ENCODE measurements around the gene SLC25A36. TPM values are rescaled to one million over a fixed set of nuclear protein-coding genes. Genes with fewer than 3 reads are reported as not detected.
"Not testable (repeated sequence)": the region's sequence is repeated elsewhere in the genome, so short reads cannot be mapped to it uniquely, and the experiment has no call there.

SLC25A36 gene
- total RNA-seq, 1 donor from 2014 or later, result 90.2 TPM

GRCh38 chr3:140931016-140931454, 10.6 kb upstream of the SLC25A36 start:
- DNase-seq (ENCODE audit: low read depth), result no peak

GRCh38 chr3:140931801-140932200, 9.8 kb upstream of the SLC25A36 start:
- no peak for DNase-seq (ENCODE audit: low read depth)

GRCh38 chr3:140933109-140933508, 8.5 kb upstream of the SLC25A36 start:
- DNase-seq (ENCODE audit: low read depth), result no peak

GRCh38 chr3:140933552-140933951, 8.1 kb upstream of the SLC25A36 start:
- DNase-seq (ENCODE audit: low read depth), result no peak

GRCh38 chr3:140939305-140939704, 2.3 kb upstream of the SLC25A36 start:
- not testable (repeated sequence) for DNase-seq (ENCODE audit: low read depth)

- DNase-seq (ENCODE audit: low read depth), result no peak
Measured at GRCh38 chr3:140941090-140941433, 574 bp upstream of the SLC25A36 start.

- DNase-seq (ENCODE audit: low read depth), result peak; percentile 19
Measured at GRCh38 chr3:140942221-140943104, 827 bp downstream of the SLC25A36 start.

- DNase-seq (ENCODE audit: low read depth), result peak; percentile 12
Measured at GRCh38 chr3:140943781-140944552, 2.3 kb downstream of the SLC25A36 start.

- no peak for DNase-seq (ENCODE audit: low read depth)
Measured at GRCh38 chr3:140948460-140949249, 7.0 kb downstream of the SLC25A36 start.

- peak; percentile 45 for DNase-seq (ENCODE audit: low read depth)
Measured at GRCh38 chr3:140950144-140950543, 8.5 kb downstream of the SLC25A36 start.

- no peak for DNase-seq (ENCODE audit: low read depth)
Measured at GRCh38 chr3:140950863-140951262, 9.2 kb downstream of the SLC25A36 start.

- DNase-seq (ENCODE audit: low read depth), result not testable (repeated sequence)
Measured at GRCh38 chr3:140951750-140952149, 10.1 kb downstream of the SLC25A36 start.

GRCh38 chr3:140953028-140953960, 11.7 kb downstream of the SLC25A36 start:
- peak; percentile 49 for DNase-seq (ENCODE audit: low read depth)

GRCh38 chr3:140954576-140954975, 12.9 kb downstream of the SLC25A36 start:
- DNase-seq (ENCODE audit: low read depth), result peak; percentile 7

GRCh38 chr3:140955645-140956044, 14.0 kb downstream of the SLC25A36 start:
- no peak for DNase-seq (ENCODE audit: low read depth)

- no peak for DNase-seq (ENCODE audit: low read depth)
Measured at GRCh38 chr3:140956058-140956835, 14.6 kb downstream of the SLC25A36 start.

- DNase-seq (ENCODE audit: low read depth), result peak; percentile 55
Measured at GRCh38 chr3:140972833-140973232, 31.2 kb downstream of the SLC25A36 start.

GRCh38 chr3:140974900-140975299, 33.3 kb downstream of the SLC25A36 start:
- no peak for DNase-seq (ENCODE audit: low read depth)

- DNase-seq (ENCODE audit: low read depth), result no peak
Measured at GRCh38 chr3:140980663-140981062, 39.0 kb downstream of the SLC25A36 start.

- not testable (repeated sequence) for DNase-seq (ENCODE audit: low read depth)
Measured at GRCh38 chr3:140987792-140988191, 46.2 kb downstream of the SLC25A36 start.

Measured in renal cortical epithelial cell (primary cell).